Trophoblast cell (in vitro differentiated cells and primary cell): ENCODE results near the gene LAMTOR3.

Source experiments
- DNase-seq, 2 donors: peaks; one replicate each; pipeline ENCODE4 v3.0.0-alpha.2; 2016
- H2AFZ ChIP-seq: 2 replicates; pipeline ENCODE4 v1.6.1; 2013; ENCODE audit warnings: low read length, moderate library complexity, mild to moderate bottlenecking; ENCODE audit not compliant: insufficient read depth, poor library complexity
- H2AK5ac ChIP-seq: 2 replicates; pipeline ENCODE4 v1.6.1; 2013; ENCODE audit warnings: mild to moderate bottlenecking, low read length
- H2BK120ac ChIP-seq: 2 replicates; pipeline ENCODE4 v1.6.1; 2013; ENCODE audit warnings: low read length, mild to moderate bottlenecking, moderate library complexity; ENCODE audit not compliant: insufficient read depth, poor library complexity
- H2BK12ac ChIP-seq: 2 replicates; pipeline ENCODE4 v1.6.1; 2013; ENCODE audit warnings: mild to moderate bottlenecking, low read length, moderate library complexity
- H2BK5ac ChIP-seq: 2 replicates; pipeline ENCODE4 v1.6.1; 2013; ENCODE audit warnings: low read length, low read depth, moderate library complexity, mild to moderate bottlenecking; ENCODE audit not compliant: poor library complexity
- H3K14ac ChIP-seq: 2 replicates; pipeline ENCODE4 v1.6.1; 2013; ENCODE audit warnings: mild to moderate bottlenecking, low read length
- H3K18ac ChIP-seq: 2 replicates; pipeline ENCODE4 v1.6.1; 2013; ENCODE audit warnings: mild to moderate bottlenecking, low read length
- H3K23ac ChIP-seq: 2 replicates; pipeline ENCODE4 v1.6.1; 2013; ENCODE audit warnings: low read length
- H3K27ac ChIP-seq: 2 replicates; pipeline ENCODE4 v1.5.1; 2013; ENCODE audit warnings: low read depth, mild to moderate bottlenecking, inconsistent platforms, low read length, moderate library complexity
- H3K27me3 ChIP-seq: 2 replicates; pipeline ENCODE4 v1.6.1; 2013; ENCODE audit warnings: inconsistent platforms, mild to moderate bottlenecking, low read length, moderate library complexity; ENCODE audit not compliant: insufficient read depth
- H3K36me3 ChIP-seq, 2 experiments: 1 replicate in 1 of 2; 2 replicates in 1 of 2; pipeline ENCODE4 v1.6.1; 2013; ENCODE audit warnings: low read length in 2 of 2, mild to moderate bottlenecking in 2 of 2, moderate library complexity in 1 of 2; ENCODE audit not compliant: insufficient read depth in 2 of 2, control insufficient read depth in 1 of 2
- H3K4ac ChIP-seq: 2 replicates; pipeline ENCODE4 v1.6.1; 2013; ENCODE audit warnings: low read depth, mild to moderate bottlenecking, low read length, moderate library complexity
- H3K4me1 ChIP-seq, 2 experiments: 1 replicate in 1 of 2; 2 replicates in 1 of 2; pipeline ENCODE4 v1.6.1; 2013; ENCODE audit warnings: low read length in 2 of 2, mild to moderate bottlenecking in 2 of 2, moderate library complexity in 1 of 2; ENCODE audit not compliant: insufficient read depth in 2 of 2, control insufficient read depth in 1 of 2
- H3K4me2 ChIP-seq: 2 replicates; pipeline ENCODE4 v1.6.1; 2013; ENCODE audit warnings: inconsistent platforms, mild to moderate bottlenecking, low read length, moderate library complexity
- H3K4me3 ChIP-seq: 2 replicates; pipeline ENCODE4 v1.5.1; 2013; ENCODE audit warnings: mild to moderate bottlenecking, low read depth, low read length, inconsistent platforms
- H3K79me1 ChIP-seq: one replicate; pipeline ENCODE4 v1.6.1; 2013; ENCODE audit warnings: low read length
- H3K79me2 ChIP-seq: 2 replicates; pipeline ENCODE4 v1.6.1; 2013; ENCODE audit warnings: low read length, mild to moderate bottlenecking; ENCODE audit not compliant: control insufficient read depth, insufficient read depth, poor library complexity
- H3K9ac ChIP-seq: 2 replicates; pipeline ENCODE4 v1.6.1; 2013; ENCODE audit warnings: mild to moderate bottlenecking, low read length
- H3K9me3 ChIP-seq: 2 replicates; pipeline ENCODE4 v1.6.1; 2013; ENCODE audit warnings: low read depth, mild to moderate bottlenecking, control low read depth, inconsistent platforms, low read length; ENCODE audit not compliant: insufficient read depth
- H4K12ac ChIP-seq: 2 replicates; pipeline ENCODE4 v1.6.1; 2013; ENCODE audit warnings: low read depth, mild to moderate bottlenecking, low read length, moderate library complexity
- H4K8ac ChIP-seq: 2 replicates; pipeline ENCODE4 v1.6.1; 2013; ENCODE audit warnings: low read depth, mild to moderate bottlenecking, low read length, moderate library complexity
- H4K91ac ChIP-seq: one replicate; pipeline ENCODE4 v1.6.1; 2013; ENCODE audit warnings: low read depth, mild to moderate bottlenecking, low read length, moderate library complexity
- WGBS: extraction: QIAGEN DNeasy Blood & Tissue Kit; methylation state at CpG from one replicate; pipeline ENCODE4 v1.1.7; 2013; ENCODE audit warnings: missing lambda C conversion rate; ENCODE audit not compliant: insufficient read length, insufficient coverage; ENCODE audit errors: extremely low coverage; 5-methylcytosine and 5-hydroxymethylcytosine counted together

LAMTOR3 gene

DNA sequence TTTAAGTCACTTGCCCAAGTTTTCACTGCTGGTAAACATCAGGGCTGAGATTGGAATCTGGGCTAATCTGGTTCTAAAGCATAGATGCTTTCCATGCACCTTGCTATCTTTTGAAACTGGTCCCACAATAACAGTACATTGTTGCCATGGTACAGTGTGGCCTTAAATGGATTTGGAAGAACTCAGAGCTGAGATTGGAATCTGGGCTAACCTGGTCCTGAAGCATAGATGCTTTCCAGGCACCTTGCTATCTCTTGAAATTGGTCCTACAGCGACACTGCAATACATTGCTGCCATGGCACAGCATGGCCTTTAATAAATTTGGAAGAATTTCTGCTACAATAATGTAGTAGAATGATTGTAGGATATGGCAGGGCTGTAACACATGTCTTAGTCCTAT lies 49.0 kb downstream of the LAMTOR3 start:
- no peak overlapping the region for H2BK5ac ChIP-seq
- no peak overlapping the region for H3K9ac ChIP-seq
- H4K8ac ChIP-seq = no peak overlapping the region
- H4K91ac ChIP-seq = no peak overlapping the region
- H2AK5ac ChIP-seq = no peak overlapping the region
- H3K79me1 ChIP-seq = no peaks in the 10 kb centered on the region
- H3K4me3 ChIP-seq = no peak overlapping the region
- H3K36me3 ChIP-seq = no peaks in the 10 kb centered on the region
- no peak overlapping the region for H2AFZ ChIP-seq
- no peak overlapping the region for H3K27ac ChIP-seq
- no peaks in the 10 kb centered on the region for H3K4me1 ChIP-seq
- H4K12ac ChIP-seq = no peak overlapping the region
- no CpG with 5 or more reads among the region's 1 CpG for WGBS
- no peak overlapping the region for H3K14ac ChIP-seq
- no peaks in the 10 kb centered on the region for H3K79me2 ChIP-seq
- H3K4ac ChIP-seq = no peak overlapping the region
- no peak overlapping the region for H3K18ac ChIP-seq
- H3K9me3 ChIP-seq = no peaks in the 10 kb centered on the region
- peak in 1 of 2 donors; percentile 86 for DNase-seq
- H2BK120ac ChIP-seq = no peak overlapping the region
- no peak overlapping the region for H2BK12ac ChIP-seq
- H3K23ac ChIP-seq = no peak overlapping the region
- H3K4me2 ChIP-seq = no peak overlapping the region
- H3K27me3 ChIP-seq = no peaks in the 10 kb centered on the region

DNA sequence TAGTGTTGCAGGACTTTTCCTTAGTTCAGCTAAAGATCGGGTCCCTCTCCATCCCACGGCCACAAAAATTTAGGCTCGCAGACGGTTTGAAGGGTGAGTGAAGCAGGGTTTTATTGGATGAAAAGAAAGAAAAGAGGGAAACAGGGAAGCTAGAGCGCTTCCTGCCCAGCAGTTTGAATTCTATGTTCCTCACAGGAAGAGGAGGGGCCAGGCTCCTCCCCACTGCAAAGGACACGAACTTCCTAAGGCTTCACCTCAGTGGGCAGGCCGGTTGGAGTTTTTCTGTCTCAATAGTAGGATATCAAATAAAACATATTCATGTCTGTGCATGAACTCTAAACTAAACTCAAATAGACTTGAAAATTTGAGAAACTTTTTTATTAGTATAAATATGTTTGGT lies 50.2 kb downstream of the LAMTOR3 start:
- H4K12ac ChIP-seq = no peak overlapping the region
- H3K4me3 ChIP-seq = no peak overlapping the region
- peaks cover 0 to under 1% of the 10 kb centered on the region in 2 experiments for H3K4me1 ChIP-seq
- H2BK12ac ChIP-seq = no peak overlapping the region
- H3K27me3 ChIP-seq = no peaks in the 10 kb centered on the region
- DNase-seq = no peak
- H3K14ac ChIP-seq = no peak overlapping the region
- no peaks in the 10 kb centered on the region for H3K79me1 ChIP-seq
- H2BK5ac ChIP-seq = no peak overlapping the region
- WGBS = no CpG with 5 or more reads among the region's 7 CpGs
- H3K79me2 ChIP-seq = no peaks in the 10 kb centered on the region
- H3K9me3 ChIP-seq = no peaks in the 10 kb centered on the region
- H4K8ac ChIP-seq = no peak overlapping the region
- no peak overlapping the region for H3K18ac ChIP-seq
- no peak overlapping the region for H3K4ac ChIP-seq
- no peak overlapping the region for H2AK5ac ChIP-seq
- H4K91ac ChIP-seq = no peak overlapping the region
- H3K4me2 ChIP-seq = no peak overlapping the region
- H3K23ac ChIP-seq = no peak overlapping the region
- no peak overlapping the region for H3K27ac ChIP-seq
- H2AFZ ChIP-seq = peak overlapping the region; percentile 81
- H3K9ac ChIP-seq = no peak overlapping the region
- H3K36me3 ChIP-seq = no peaks in the 10 kb centered on the region
- H2BK120ac ChIP-seq = no peak overlapping the region

DNA sequence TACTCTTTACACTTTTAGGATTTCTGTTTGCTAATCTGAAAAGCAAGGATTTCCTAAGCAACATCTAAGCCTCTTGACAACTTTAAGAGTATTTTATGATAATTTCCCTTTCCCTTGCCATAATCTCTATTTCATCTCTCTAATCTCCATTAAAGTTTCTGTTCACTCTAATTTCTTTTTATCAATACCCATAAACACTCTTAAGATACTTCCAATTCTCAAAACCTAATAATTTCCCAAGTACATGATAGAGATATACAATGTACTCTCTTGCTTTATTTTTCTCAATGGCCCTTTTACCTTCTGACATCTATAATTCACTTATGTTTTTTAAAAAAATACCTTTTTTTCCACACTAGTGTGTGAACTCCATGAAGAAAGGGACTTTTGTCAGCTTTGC lies 50.8 kb downstream of the LAMTOR3 start:
- H4K91ac ChIP-seq = no peak overlapping the region
- H3K79me2 ChIP-seq = no peaks in the 10 kb centered on the region
- H3K18ac ChIP-seq = no peak overlapping the region
- peaks cover 0 to 2% of the 10 kb centered on the region in 2 experiments for H3K4me1 ChIP-seq
- no peak overlapping the region for H3K4ac ChIP-seq
- no peak overlapping the region for H2AK5ac ChIP-seq
- H4K8ac ChIP-seq = no peak overlapping the region
- H3K27me3 ChIP-seq = no peaks in the 10 kb centered on the region
- no peak overlapping the region for H3K14ac ChIP-seq
- no peaks in the 10 kb centered on the region for H3K79me1 ChIP-seq
- H3K4me2 ChIP-seq = no peak overlapping the region
- no peak overlapping the region for H3K4me3 ChIP-seq
- no peak overlapping the region for H2AFZ ChIP-seq
- H4K12ac ChIP-seq = no peak overlapping the region
- H3K9me3 ChIP-seq = no peaks in the 10 kb centered on the region
- no peak for DNase-seq
- no peaks in the 10 kb centered on the region for H3K36me3 ChIP-seq
- H2BK5ac ChIP-seq = no peak overlapping the region
- H3K27ac ChIP-seq = no peak overlapping the region
- H2BK12ac ChIP-seq = no peak overlapping the region
- H3K9ac ChIP-seq = no peak overlapping the region
- H3K23ac ChIP-seq = no peak overlapping the region
- no peak overlapping the region for H2BK120ac ChIP-seq

DNA sequence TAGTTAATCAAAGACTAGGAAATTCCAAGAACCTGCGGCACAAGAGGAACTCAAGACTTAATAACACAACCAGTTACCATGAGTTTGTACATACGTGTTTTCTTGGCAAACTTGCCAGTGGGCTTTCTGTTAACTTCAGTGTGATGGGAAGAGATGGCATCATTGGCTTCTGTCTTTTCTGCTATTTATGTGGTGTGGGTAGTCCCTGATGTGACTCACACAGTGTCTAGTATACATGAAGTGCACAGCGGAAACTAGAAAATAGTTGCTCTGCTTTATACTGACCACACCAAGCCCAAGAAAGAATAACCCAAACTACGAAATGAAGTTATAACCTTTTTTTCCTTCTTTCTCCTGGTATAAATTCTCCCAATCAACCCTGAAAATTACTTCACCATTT lies 53.1 kb downstream of the LAMTOR3 start:
- no peak overlapping the region for H3K4me2 ChIP-seq
- H4K91ac ChIP-seq = no peak overlapping the region
- H3K9me3 ChIP-seq = no peaks in the 10 kb centered on the region
- no peak overlapping the region for H3K23ac ChIP-seq
- no CpG with 5 or more reads among the region's 4 CpGs for WGBS
- no peak overlapping the region for H3K18ac ChIP-seq
- no peaks in the 10 kb centered on the region for H3K27me3 ChIP-seq
- DNase-seq = no peak
- no peak overlapping the region for H2AFZ ChIP-seq
- H3K79me2 ChIP-seq = no peaks in the 10 kb centered on the region
- no peaks in the 10 kb centered on the region for H3K79me1 ChIP-seq
- H3K14ac ChIP-seq = no peak overlapping the region
- no peak overlapping the region for H3K4me3 ChIP-seq
- H2AK5ac ChIP-seq = no peak overlapping the region
- H2BK5ac ChIP-seq = no peak overlapping the region
- no peak overlapping the region for H4K8ac ChIP-seq
- peak overlapping the region; percentile 30 for H3K9ac ChIP-seq
- H3K4ac ChIP-seq = no peak overlapping the region
- no peaks in the 10 kb centered on the region for H3K36me3 ChIP-seq
- H2BK12ac ChIP-seq = no peak overlapping the region
- H2BK120ac ChIP-seq = no peak overlapping the region
- H3K27ac ChIP-seq = no peak overlapping the region
- no peak overlapping the region for H4K12ac ChIP-seq
- peaks cover 0 to 2% of the 10 kb centered on the region in 2 experiments for H3K4me1 ChIP-seq
